ENCODE results near the gene LGMN. TPM values are rescaled to one million over a fixed set of nuclear protein-coding genes. Genes with fewer than 3 reads are reported as not detected.
"Not testable (repeated sequence)": the region's sequence is repeated elsewhere in the genome, so short reads cannot be mapped to it uniquely, and the experiment has no call there.

Gene LGMN
- total and polyA plus RNA-seq, 2 of the 8 experiments (the other 6 are each of a cell fraction or from before 2014, with no cell fraction given), result 57.4 to 83.4 TPM

- H3K27ac ChIP-seq (ENCODE audit: low read depth, low read length); H3K14ac ChIP-seq (ENCODE audit: insufficient read length); H3K4me2 ChIP-seq (ENCODE audit: insufficient read depth in 1 of 2, low read depth in 2 of 2, low read length in 2 of 2); H3K79me1 ChIP-seq (ENCODE audit: low read depth, low read length); H3K4ac ChIP-seq (replicated peaks; ENCODE audit: insufficient read length, low read depth, low read length); H3K18ac ChIP-seq (ENCODE audit: extremely low read depth, low read length); H3K4me1 ChIP-seq (replicated peaks in 1 of 4; ENCODE audit: control insufficient read depth in 3 of 4, insufficient read depth in 4 of 4, low read length in 3 of 4); H3K23me2 ChIP-seq (ENCODE audit: low read depth, low read length); H3K9ac ChIP-seq (replicated peaks in 1 of 4; ENCODE audit: extremely low read depth in 1 of 4, low read depth in 3 of 4, low read length in 3 of 4); H3K27me3 ChIP-seq (replicated peaks in 1 of 4; ENCODE audit: control insufficient read depth in 3 of 4, extremely low read depth in 1 of 4, insufficient read depth in 3 of 4, low read length in 3 of 4); H3K4me3 ChIP-seq (ENCODE audit: extremely low read depth in 1 of 4, insufficient read depth in 2 of 4, low read depth in 3 of 4, low read length in 4 of 4); H3K36me3 ChIP-seq (ENCODE audit: control insufficient read depth in 2 of 4, insufficient read depth in 4 of 4, low read length in 3 of 4); H4K91ac ChIP-seq (replicated peaks; ENCODE audit: insufficient read length, low read length); H2BK12ac ChIP-seq (ENCODE audit: low read depth, low read length); H2BK120ac ChIP-seq (replicated peaks; ENCODE audit: low read depth, low read length); H2BK20ac ChIP-seq (ENCODE audit: low read length); H2BK15ac ChIP-seq (ENCODE audit: low read length); H4K20me1 ChIP-seq (replicated peaks in 1 of 2; ENCODE audit: control insufficient read depth in 1 of 2, insufficient read depth in 2 of 2, low read length in 2 of 2); H4K8ac ChIP-seq (ENCODE audit: extremely low read depth, insufficient read depth, low read length); H4K5ac ChIP-seq (ENCODE audit: insufficient read length, low read depth, low read length); H2AFZ ChIP-seq (ENCODE audit: low read length); H2BK5ac ChIP-seq (ENCODE audit: low read depth, low read length); H3K56ac ChIP-seq (replicated peaks; ENCODE audit: insufficient read length, low read depth, low read length); H3K79me2 ChIP-seq (ENCODE audit: control insufficient read depth in 1 of 2, insufficient read depth in 2 of 2, low read length in 2 of 2); H2AK5ac ChIP-seq (ENCODE audit: low read depth, low read length); FAIRE-seq; H3K23ac ChIP-seq (ENCODE audit: insufficient read length); H3K9me3 ChIP-seq (ENCODE audit: insufficient read depth in 2 of 2, low read depth in 1 of 2, low read length in 1 of 2); DNase-seq (ENCODE audit: low read depth in 1 of 2, low spot score in 2 of 2): not testable (repeated sequence)
- ChIA-PET CTCF (ENCODE audit: partially characterized antibody) (interaction anchor here (1.7 kb wide), 1 partner anchor 10 kb away, joined by 3 read pairs; no protein-coding TSS in a partner anchor), POLR2A (ENCODE audit: partially characterized antibody) (interaction anchor here (1.5 kb wide), 1 partner anchor 27 kb away, joined by 3 read pairs; the partner anchor contains the start of gene LGMN)
- 69% methylated on average over 2 of the region's 2 CpGs; no CpG with 5 or more reads in 1 of the 2 experiments for WGBS, 2 experiments (ENCODE audit: extremely low coverage in 1 of 2, insufficient coverage in 1 of 2, insufficient read length in 1 of 2, insufficient replicate concordance in 2 of 2, low coverage in 1 of 2, low lambda C conversion rate in 2 of 2, missing lambda C conversion rate in 1 of 2)
Measured at GRCh38 chr14:92775292-92775691, 26.9 kb upstream of the LGMN start.

Data from H1 (cell line).